GM12865 (cell line): ENCODE measurements around the gene SH3PXD2A.

Experiments
- DNase-seq: peaks from one replicate; pipeline ENCODE4 v3.0.0; 2010; ENCODE audit warnings: low read depth
- H3K4me3 ChIP-seq: 2 replicates; pipeline ENCODE4 v1.5.1; 2011; ENCODE audit warnings: mild to moderate bottlenecking, low read depth, low read length, control low read depth
- CTCF ChIP-seq: IDR thresholded peaks from 2 replicates; pipeline ENCODE4 v1.5.1; 2011; ENCODE audit warnings: low read length, control low read depth, low read depth, inconsistent platforms; ENCODE audit not compliant: insufficient read depth; ENCODE audit errors: missing control alignments

SH3PXD2A gene

DNA sequence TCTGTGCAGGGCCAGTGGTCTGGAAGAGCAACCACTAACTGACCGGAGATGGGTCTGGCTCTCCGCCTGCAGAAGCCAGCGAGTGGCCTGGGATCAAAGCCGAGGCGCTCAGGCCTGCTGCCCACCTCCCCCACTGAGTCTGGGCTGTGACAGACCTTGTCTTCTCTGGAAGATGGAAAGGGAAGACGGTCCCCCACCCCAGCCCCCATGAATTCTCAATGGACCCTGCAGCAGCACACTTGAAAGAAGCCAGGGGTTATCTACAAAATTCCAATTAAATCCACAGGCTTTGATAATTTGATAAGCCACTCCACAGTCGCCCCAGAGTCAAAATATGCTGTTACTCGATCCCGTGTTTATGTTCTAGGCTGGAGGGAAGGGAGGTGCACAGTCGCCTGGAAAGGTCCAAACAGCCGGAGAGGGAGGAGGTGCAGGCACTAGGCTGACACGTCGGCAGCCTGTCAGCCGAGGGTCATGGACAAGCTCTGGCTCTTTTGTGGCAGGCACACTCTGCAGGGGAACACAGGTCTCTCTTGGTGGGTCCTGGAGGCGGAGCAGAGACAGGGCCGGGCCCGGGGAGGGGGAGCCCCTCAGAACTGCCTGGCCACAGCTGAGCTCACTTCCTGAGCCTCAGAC, 134.9 kb downstream of the SH3PXD2A start:
- no peak for DNase-seq
- TF ChIP-seq CTCF, result no peak
- no peak overlapping the region for H3K4me3 ChIP-seq

GRCh38 chr10:103719036-103719435, 136.3 kb downstream of the SH3PXD2A start:
- TF ChIP-seq CTCF, result no peak
- no peak for DNase-seq
- H3K4me3 ChIP-seq, result no peak overlapping the region

DNA sequence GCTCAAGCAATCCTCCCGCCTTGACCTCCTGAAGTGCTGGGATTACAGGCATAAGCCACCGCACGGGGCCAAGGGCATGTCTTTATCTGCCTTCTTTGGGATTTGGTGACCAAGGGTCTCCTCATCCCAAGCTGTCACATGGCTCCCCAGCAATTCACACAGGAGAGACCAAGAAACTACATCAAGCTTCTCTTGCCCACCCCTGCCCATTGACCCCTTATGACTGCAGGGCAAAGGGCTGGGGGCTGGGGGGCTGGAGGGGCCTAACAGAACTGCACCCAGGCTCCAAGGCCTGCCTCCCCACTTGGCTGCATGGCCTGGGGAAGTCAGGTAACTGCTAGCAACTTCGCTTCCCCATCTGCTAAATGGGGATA, 137.1 kb downstream of the SH3PXD2A start:
- H3K4me3 ChIP-seq, result no peak overlapping the region
- no peak for DNase-seq
- TF ChIP-seq CTCF, result no peak

DNA sequence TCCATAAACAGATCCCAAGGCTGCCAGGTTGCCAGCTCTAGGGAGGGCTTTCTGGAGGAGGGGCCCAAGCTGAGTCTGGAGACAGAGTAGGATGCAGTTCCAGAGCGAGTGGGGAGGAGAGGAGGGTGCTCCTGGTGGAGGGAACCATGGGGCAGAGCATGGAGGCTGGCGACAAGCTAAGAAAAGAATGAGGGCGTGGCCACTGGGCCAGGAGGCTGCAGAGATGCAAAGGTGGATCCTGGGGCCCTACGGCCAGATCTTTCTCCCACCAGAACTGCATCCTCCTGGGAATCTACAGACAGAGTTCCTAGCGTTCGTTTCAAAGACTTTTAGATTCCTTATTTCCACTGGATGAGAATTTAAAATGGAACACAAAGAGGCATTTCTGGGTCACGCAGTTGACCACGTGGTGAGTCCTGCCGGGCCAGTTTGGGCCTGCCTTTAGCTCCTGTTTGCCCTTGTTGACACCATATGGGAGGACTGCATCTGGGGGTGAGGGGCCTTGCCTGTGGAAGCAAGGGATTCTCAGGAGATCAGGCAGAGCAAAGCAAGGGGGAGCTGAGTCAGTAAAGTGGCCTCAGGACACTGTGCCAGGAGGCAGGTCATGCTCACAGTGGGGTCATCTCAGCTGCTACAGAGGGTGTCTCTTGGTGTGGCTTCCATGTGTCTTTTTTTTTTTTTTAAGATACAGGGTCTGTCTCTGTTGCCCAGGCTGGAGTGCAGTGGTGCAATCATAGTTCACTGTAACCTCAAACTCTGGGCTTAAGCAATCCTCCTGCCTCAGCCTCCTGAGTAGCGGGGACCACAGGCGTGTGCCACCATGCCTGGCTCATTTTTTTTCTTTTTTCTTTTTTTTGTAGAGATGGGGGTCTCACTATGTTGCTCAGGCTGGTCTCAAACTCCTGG, 137.8 kb downstream of the SH3PXD2A start:
- H3K4me3 ChIP-seq, result no peak overlapping the region
- no peak for DNase-seq
- TF ChIP-seq CTCF, result no peak

GRCh38 chr10:103716206-103717160, 138.9 kb downstream of the SH3PXD2A start:
- H3K4me3 ChIP-seq, result no peak overlapping the region
- no peak for TF ChIP-seq CTCF
- DNase-seq, result no peak

DNA sequence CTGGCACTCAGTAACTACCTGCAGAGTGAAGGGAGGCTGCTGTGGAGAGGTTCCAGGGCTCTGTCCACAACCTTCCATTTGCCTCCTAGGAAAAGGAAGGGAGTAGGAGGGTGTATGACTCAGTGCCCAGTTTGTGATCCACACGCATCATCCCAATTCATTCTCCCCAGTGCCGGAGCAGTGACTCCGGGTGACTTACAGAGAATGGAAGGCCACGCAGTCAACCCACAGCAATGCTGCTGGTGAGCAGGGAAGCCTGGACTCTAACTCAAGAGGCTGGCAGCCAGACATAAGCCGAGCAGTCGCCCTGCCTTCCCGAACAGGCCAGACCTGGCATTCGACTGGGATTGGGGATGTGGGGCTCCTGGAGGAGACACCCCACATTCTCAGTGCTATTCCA, 139.9 kb downstream of the SH3PXD2A start:
- no peak for DNase-seq
- TF ChIP-seq CTCF, result no peak
- H3K4me3 ChIP-seq, result no peak overlapping the region
